DOHH2 (cell line): ENCODE data around the gene LDAH.

Experiments
- H3F3A ChIP-seq: fragments of 200-600 bp; sonication (generic), shearing (Covaris generic); 2 replicates; pipeline ENCODE4 v1.6.0; 2016; ENCODE audit warnings: antibody characterized with exemption, mild to moderate bottlenecking; ENCODE audit not compliant: control insufficient read depth, insufficient read depth
- H3K27ac ChIP-seq: fragments of 200-600 bp; sonication (generic); 2 replicates; pipeline ENCODE4 v1.5.1; 2014; ENCODE audit warnings: low read depth, mild to moderate bottlenecking, low read length, moderate library complexity
- H3K27me3 ChIP-seq: fragments of 200-600 bp; sonication (generic); 2 replicates; pipeline ENCODE4 v1.6.1; 2014; ENCODE audit warnings: mild to moderate bottlenecking, low read length, mixed read lengths; ENCODE audit not compliant: control insufficient read depth
- H3K36me3 ChIP-seq: fragments of 200-600 bp; sonication (generic); 2 replicates; pipeline ENCODE4 v1.6.1; 2014; ENCODE audit warnings: mild to moderate bottlenecking, low read length, moderate library complexity, mixed read lengths; ENCODE audit not compliant: control insufficient read depth
- H3K4me1 ChIP-seq: fragments of 200-600 bp; sonication (generic); 2 replicates; pipeline ENCODE4 v1.6.1; 2014; ENCODE audit warnings: mild to moderate bottlenecking, low read length, mixed read lengths; ENCODE audit not compliant: control insufficient read depth
- H3K4me2 ChIP-seq: fragments of 200-600 bp; sonication (generic); 2 replicates; pipeline ENCODE4 v1.6.0; 2014; ENCODE audit warnings: mild to moderate bottlenecking, low read length, moderate library complexity
- H3K4me3 ChIP-seq: fragments of 200-600 bp; sonication (generic); 2 replicates; pipeline ENCODE4 v1.5.1; 2014; ENCODE audit warnings: mild to moderate bottlenecking, low read length, mixed read lengths
- H3K79me2 ChIP-seq: fragments of 200-600 bp; sonication (generic); 2 replicates; pipeline ENCODE4 v1.6.1; 2014; ENCODE audit warnings: mild to moderate bottlenecking, low read length, mixed read lengths; ENCODE audit not compliant: control insufficient read depth
- H3K9me2 ChIP-seq: fragments of 200-600 bp; sonication (generic); replicated peaks from 2 replicates; pipeline ENCODE4 v1.6.1; 2014; ENCODE audit warnings: mild to moderate bottlenecking, low read length, mixed read lengths; ENCODE audit not compliant: control insufficient read depth
- H3K9me3 ChIP-seq: fragments of 200-600 bp; sonication (generic); 2 replicates; pipeline ENCODE4 v1.6.1; 2014; ENCODE audit warnings: antibody characterized with exemption, low read length, mixed read lengths; ENCODE audit not compliant: control insufficient read depth, insufficient read depth
- H4K20me1 ChIP-seq: fragments of 200-600 bp; sonication (generic); 2 replicates; pipeline ENCODE4 v1.6.0; 2014; ENCODE audit warnings: low read depth, mild to moderate bottlenecking, antibody characterized with exemption, low read length, moderate library complexity; ENCODE audit not compliant: control insufficient read depth, insufficient read depth
- EZH2phosphoT487 ChIP-seq: fragments of 200-600 bp; sonication (generic); IDR thresholded peaks from 2 replicates; pipeline ENCODE4 v1.6.1; 2017; ENCODE audit warnings: borderline replicate concordance, mild to moderate bottlenecking, antibody characterized with exemption, low read length, moderate library complexity, mixed read lengths
- TF ChIP-seq, protein P1 (sequence below): fragments of 200-600 bp; sonication (generic); IDR thresholded peaks from one replicate; pipeline ENCODE4 v1.5.1; 2014; ENCODE audit warnings: antibody characterized with exemption, mild to moderate bottlenecking, low read depth, low read length; ENCODE audit not compliant: poor library complexity, severe bottlenecking

LDAH gene

DNA sequence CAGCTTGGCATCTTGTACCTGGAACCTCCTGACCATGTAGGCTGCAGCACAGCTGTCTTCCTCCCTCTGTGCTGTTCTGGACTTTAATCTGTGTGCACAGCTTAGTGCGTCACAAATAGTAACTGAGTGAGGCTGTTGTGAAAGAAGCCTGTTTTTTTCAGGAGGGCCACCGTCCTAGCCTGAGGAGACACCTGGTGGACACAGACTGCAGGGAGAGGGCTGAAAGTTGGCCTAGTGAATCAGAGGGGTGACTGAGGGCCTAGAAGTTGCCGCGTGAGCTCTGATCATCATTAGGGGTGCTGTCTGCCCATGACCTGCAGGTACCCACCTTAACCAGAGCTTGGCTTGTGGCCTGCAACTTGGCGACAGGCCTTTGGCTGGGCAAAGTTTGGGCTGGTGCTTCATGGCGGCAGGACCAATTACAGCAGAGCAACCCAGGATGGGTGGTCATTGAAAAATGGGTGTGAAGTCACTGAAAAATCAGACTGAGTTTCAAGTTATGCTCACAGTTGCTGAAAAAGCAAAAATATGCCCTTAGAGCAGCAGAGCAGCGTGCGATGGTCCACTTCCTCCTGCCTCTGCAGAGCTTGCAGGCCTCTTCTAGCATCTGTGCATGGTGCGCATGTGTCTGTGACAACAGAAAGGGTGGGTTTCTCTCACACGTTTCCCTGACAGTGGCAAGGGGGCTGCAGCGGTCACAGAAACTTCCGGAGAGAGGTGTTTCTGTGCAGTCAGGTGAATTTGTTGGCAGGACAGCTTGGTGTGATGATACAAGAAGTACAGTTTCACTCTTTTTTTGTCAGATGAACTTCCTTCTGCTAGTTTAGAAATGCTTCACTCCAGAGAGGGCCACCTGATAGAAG is 146.3 kb downstream of the LDAH start:
- H3K9me2 ChIP-seq, result no peaks in the 10 kb centered on the region
- no peaks in the 10 kb centered on the region for H3K79me2 ChIP-seq
- H3K4me2 ChIP-seq, result peak overlapping the region; percentile 80
- peak overlapping the region; percentile 93 for H3K27ac ChIP-seq
- H3K36me3 ChIP-seq, result no peaks in the 10 kb centered on the region
- H4K20me1 ChIP-seq, result no peaks in the 10 kb centered on the region
- H3K4me1 ChIP-seq, result peaks cover 75% of the 10 kb centered on the region
- peak overlapping the region; percentile 62 for H3K4me3 ChIP-seq
- no peak for TF ChIP-seq EZH2phosphoT487
- TF ChIP-seq, protein P1, sequence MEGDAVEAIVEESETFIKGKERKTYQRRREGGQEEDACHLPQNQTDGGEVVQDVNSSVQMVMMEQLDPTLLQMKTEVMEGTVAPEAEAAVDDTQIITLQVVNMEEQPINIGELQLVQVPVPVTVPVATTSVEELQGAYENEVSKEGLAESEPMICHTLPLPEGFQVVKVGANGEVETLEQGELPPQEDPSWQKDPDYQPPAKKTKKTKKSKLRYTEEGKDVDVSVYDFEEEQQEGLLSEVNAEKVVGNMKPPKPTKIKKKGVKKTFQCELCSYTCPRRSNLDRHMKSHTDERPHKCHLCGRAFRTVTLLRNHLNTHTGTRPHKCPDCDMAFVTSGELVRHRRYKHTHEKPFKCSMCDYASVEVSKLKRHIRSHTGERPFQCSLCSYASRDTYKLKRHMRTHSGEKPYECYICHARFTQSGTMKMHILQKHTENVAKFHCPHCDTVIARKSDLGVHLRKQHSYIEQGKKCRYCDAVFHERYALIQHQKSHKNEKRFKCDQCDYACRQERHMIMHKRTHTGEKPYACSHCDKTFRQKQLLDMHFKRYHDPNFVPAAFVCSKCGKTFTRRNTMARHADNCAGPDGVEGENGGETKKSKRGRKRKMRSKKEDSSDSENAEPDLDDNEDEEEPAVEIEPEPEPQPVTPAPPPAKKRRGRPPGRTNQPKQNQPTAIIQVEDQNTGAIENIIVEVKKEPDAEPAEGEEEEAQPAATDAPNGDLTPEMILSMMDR, result peak; percentile 52
- no peaks in the 10 kb centered on the region for H3K9me3 ChIP-seq
- H3K27me3 ChIP-seq, result peaks cover 2% of the 10 kb centered on the region
- H3F3A ChIP-seq, result peaks cover 26% of the 10 kb centered on the region

- H3K4me2 ChIP-seq, result peak overlapping the region; percentile 80
- H3K4me1 ChIP-seq, result peaks cover 78% of the 10 kb centered on the region
- no peaks in the 10 kb centered on the region for H3K36me3 ChIP-seq
- H3K9me3 ChIP-seq, result no peaks in the 10 kb centered on the region
- TF ChIP-seq, protein P1, result no peak
- no peak for TF ChIP-seq EZH2phosphoT487
- H3K4me3 ChIP-seq, result peak overlapping the region; percentile 62
- no peaks in the 10 kb centered on the region for H3K79me2 ChIP-seq
- H3K27ac ChIP-seq, result peak overlapping the region; percentile 93
- peaks cover 6% of the 10 kb centered on the region for H3K27me3 ChIP-seq
- H3F3A ChIP-seq, result peaks cover 26% of the 10 kb centered on the region
- no peaks in the 10 kb centered on the region for H3K9me2 ChIP-seq
- no peaks in the 10 kb centered on the region for H4K20me1 ChIP-seq
These were observed 147.1 kb downstream of the LDAH start for GRCh38 chr2:20675701-20676352.

GRCh38 chr2:20674974-20675679 is 147.8 kb downstream of the LDAH start:
- H3F3A ChIP-seq, result peaks cover 26% of the 10 kb centered on the region
- H3K27ac ChIP-seq, result peak overlapping the region; percentile 93; the same call in 1 of the 2 replicates
- H3K27me3 ChIP-seq, result peaks cover 6% of the 10 kb centered on the region
- H3K79me2 ChIP-seq, result no peaks in the 10 kb centered on the region
- peak overlapping the region; percentile 80 for H3K4me2 ChIP-seq
- no peaks in the 10 kb centered on the region for H3K36me3 ChIP-seq
- no peaks in the 10 kb centered on the region for H4K20me1 ChIP-seq
- peak overlapping the region; percentile 12 for H3K4me3 ChIP-seq
- H3K9me3 ChIP-seq, result no peaks in the 10 kb centered on the region
- no peaks in the 10 kb centered on the region for H3K9me2 ChIP-seq
- TF ChIP-seq, protein P1, result no peak
- TF ChIP-seq EZH2phosphoT487, result no peak
- peaks cover 78% of the 10 kb centered on the region for H3K4me1 ChIP-seq
